ENCODE results near the gene IL2RA.

DNA sequence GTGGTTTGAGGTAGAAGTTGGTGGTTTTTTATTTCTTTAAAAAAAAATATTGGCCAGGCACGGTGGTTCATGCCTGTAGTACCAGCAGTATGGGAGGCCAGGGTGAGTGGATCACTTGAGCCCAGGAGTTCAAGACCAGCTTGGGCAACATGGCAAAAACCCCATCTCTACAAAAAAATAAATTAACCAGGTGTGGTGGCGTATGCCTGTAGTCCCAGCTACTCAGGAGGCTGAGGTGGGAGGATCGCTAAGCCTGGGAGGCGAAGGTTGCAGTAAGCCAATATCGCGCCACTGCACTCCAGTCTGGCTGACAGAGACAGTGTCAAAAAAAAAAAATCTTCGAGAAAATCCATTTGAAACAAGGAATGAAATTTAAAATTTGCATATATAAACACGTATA, 1.1 kb downstream of the IL2RA start:
- TF ChIP-seq, protein P1, sequence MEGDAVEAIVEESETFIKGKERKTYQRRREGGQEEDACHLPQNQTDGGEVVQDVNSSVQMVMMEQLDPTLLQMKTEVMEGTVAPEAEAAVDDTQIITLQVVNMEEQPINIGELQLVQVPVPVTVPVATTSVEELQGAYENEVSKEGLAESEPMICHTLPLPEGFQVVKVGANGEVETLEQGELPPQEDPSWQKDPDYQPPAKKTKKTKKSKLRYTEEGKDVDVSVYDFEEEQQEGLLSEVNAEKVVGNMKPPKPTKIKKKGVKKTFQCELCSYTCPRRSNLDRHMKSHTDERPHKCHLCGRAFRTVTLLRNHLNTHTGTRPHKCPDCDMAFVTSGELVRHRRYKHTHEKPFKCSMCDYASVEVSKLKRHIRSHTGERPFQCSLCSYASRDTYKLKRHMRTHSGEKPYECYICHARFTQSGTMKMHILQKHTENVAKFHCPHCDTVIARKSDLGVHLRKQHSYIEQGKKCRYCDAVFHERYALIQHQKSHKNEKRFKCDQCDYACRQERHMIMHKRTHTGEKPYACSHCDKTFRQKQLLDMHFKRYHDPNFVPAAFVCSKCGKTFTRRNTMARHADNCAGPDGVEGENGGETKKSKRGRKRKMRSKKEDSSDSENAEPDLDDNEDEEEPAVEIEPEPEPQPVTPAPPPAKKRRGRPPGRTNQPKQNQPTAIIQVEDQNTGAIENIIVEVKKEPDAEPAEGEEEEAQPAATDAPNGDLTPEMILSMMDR (IDR thresholded peaks at IDR 0.05; ENCODE audit: extremely low read depth in 1 of 2, insufficient read depth in 1 of 2, low read depth in 1 of 2, low read length in 2 of 2), result no peak
- TF ChIP-seq POLR2A (IDR thresholded peaks at IDR 0.05; ENCODE audit: low read depth, low read length), result no peak
- TF ChIP-seq EZH2 (IDR thresholded peaks at IDR 0.05; ENCODE audit: borderline replicate concordance, low read depth, low read length, severe bottlenecking), result no peak
- TF ChIP-seq MYC (IDR thresholded peaks at IDR 0.05; ENCODE audit: low read depth, low read length), result no peak
- no peak for TF ChIP-seq GATA2 (IDR thresholded peaks at IDR 0.05; ENCODE audit: insufficient read depth, insufficient read length, low read depth, low read length)
- TF ChIP-seq FOS (IDR thresholded peaks at IDR 0.05; ENCODE audit: borderline replicate concordance, insufficient read depth, low read length), result no peak
- TF ChIP-seq POLR2AphosphoS5 (IDR thresholded peaks at IDR 0.05; ENCODE audit: insufficient read depth, low read depth, low read length), result no peak
- TF ChIP-seq JUN (IDR thresholded peaks at IDR 0.05; ENCODE audit: borderline replicate concordance, insufficient read depth, insufficient read length, low read depth), result no peak

All from endothelial cell of umbilical vein (primary cell).